Stimulated activated CD4-positive, alpha-beta T cell treated with anti-CD3 and anti-CD28 coated beads, TNF-alpha, amount 100 ng/mL, for 4 hours (primary cell): ENCODE measurements around the gene CHRNA1.
"Not testable (repeated sequence)": the region's sequence is repeated elsewhere in the genome, so short reads cannot be mapped to it uniquely, and the experiment has no call there.

Experiments
- DNase-seq, 3 experiments: peaks; one replicate each; pipeline ENCODE4 v3.0.0-alpha.2; 2020; ENCODE audit warnings: low read depth in 3 of 3

Gene CHRNA1

GRCh38 chr2:174717273-174717672 lies 47.0 kb downstream of the CHRNA1 start:
- no peak for DNase-seq

- no peak for DNase-seq
These were observed 47.5 kb downstream of the CHRNA1 start for GRCh38 chr2:174716785-174717184.

DNA sequence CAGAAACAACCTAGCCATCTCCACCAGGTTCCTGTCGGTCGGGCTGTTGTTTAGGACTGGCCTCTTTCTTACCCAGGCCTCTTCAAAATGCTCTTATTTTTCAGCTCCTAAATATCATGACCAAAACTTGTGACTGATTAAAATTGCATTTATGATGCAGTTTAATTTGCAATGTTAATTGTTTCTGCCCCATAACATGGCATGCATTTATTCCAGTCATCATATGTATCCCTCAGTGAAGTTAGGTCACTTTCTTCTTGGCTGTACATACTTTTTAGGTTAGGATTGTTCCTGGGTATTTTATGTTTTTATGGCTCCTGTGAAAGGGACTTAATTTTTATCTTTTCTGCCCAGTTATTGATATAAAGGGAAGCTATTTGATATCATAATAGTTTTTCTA lies 50.6 kb downstream of the CHRNA1 start:
- no peak for DNase-seq

GRCh38 chr2:174711206-174711605 lies 53.1 kb downstream of the CHRNA1 start:
- DNase-seq, result no peak

DNA sequence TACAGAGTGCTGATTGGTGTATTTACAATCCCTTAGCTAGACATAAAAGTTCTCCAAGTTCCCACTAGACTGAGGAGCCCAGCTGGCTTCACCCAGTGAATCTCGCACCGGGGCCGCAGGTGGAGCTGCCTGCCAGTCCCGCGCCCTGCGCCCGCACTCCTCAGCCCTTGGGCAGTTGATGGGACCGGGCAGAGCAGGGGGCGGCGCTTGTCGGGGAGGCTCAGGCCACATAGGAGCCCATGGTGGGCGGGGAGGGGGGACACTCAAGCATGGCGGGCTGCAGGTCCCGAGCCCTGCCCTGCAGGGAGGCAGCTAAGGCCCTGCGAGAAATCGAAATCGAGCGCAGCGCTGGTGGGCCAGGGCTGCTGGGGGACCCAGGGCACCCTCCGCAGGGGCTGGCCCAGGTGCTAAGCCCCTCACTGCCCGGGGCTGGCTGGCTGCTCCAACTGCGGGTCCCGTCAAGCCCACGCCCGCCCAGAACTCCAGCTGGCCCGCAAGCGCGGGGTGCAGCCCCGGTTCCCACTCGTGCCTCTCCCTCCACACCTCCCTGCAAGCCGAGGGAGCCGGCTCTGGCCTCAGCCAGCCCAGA lies 54.8 kb downstream of the CHRNA1 start:
- not testable (repeated sequence) for DNase-seq

DNA sequence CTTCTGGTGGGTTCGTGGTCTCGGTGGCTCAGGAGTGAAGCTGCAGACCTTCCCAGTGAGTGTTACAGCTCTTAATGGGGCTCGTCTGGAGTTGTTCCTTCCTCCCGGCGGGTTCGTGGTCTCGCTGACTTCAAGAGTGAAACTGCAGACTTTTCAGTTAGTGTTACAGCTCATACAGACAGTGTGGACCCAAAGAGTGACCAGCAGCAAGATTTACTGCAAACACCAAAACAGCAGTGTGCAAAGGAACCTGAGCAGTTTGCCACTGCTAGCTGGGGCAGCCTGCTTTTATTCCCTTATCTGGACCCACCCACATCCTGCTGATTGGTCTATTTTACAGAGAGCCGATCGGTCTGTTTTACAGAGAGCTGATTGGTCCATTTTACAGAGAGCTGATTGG lies 55.6 kb downstream of the CHRNA1 start:
- DNase-seq, result no peak

DNA sequence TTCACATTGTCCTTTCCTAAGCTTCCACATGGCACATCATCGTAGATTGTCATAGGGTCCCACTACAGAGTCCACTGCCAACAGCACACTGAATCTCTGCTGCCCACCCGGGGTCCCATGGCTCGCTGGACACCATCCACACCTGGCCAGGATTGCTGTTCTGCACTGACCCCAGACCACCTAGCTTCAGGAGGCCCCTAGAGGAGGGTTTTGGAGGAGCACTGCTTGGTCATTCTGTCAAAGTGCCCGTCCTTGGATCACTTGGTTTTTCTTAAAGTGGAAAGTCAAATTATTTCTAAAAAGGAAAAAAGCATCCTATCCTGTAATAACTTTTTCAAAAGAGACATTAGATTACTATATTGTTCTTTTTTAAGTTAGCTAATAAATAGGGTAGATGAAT lies 59.0 kb downstream of the CHRNA1 start:
- DNase-seq, result no peak

DNA sequence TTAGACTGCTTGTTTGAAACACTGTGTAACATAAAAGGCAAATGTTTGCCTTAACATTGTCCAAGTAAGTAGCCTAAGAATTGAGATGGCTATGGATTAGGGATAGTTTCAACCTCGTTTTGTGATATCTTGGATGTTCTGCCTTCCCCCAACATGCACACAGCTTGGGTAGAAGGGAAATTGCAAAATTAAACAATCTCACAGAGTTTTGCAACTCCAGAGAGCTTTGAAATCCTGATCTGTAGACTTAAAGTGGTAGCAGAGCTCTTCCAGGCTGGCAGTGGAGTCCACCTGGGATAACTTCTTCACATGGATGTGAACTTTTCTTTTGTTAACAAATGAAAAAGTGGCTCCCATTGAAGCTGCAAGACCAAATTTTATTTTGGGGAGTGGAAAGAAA lies 59.6 kb downstream of the CHRNA1 start:
- DNase-seq, result no peak

DNA sequence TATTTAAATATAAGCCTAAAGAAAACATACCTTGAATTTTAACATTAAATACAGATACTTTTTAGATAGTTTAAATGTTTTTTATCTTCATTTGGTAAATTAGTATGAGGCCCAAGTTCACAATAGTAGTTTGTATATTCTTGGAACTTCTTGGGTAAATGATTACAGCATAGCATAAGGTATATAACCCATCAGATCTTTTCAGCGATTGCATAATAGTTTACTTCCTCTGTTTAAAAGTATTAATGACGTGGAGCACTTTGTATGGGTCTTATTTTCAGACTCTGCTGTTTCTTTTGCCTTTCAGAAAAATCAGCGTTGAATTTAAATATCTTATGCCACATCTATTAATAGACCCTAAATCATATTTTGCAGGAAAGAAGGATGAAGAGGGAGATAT lies 60.2 kb downstream of the CHRNA1 start:
- DNase-seq, result no peak

DNA sequence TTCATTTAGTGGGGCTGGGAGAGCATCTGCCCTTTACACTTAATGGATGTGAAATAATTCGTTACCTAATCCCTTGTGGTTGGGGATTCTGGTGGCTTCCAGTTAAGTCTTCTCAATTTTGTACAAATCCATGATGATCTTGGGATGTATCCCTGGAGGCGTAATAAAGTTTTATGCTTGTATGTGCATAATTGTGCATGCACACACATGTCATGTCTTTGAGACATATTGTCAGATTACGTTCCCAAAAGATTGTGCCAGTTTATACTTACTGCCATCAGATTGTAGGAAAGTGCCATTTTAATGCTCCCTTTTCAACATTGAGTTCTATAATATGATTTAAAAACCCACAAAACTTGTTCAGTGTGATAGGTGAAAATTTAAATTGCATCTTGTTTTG lies 60.8 kb downstream of the CHRNA1 start:
- DNase-seq, result no peak

- no peak for DNase-seq
These were observed 61.7 kb downstream of the CHRNA1 start for GRCh38 chr2:174702541-174702940.

- no peak for DNase-seq
These were observed 64.1 kb downstream of the CHRNA1 start for GRCh38 chr2:174699993-174700766.
